ENCODE results near the gene SPINDOC.

Gene SPINDOC

DNA sequence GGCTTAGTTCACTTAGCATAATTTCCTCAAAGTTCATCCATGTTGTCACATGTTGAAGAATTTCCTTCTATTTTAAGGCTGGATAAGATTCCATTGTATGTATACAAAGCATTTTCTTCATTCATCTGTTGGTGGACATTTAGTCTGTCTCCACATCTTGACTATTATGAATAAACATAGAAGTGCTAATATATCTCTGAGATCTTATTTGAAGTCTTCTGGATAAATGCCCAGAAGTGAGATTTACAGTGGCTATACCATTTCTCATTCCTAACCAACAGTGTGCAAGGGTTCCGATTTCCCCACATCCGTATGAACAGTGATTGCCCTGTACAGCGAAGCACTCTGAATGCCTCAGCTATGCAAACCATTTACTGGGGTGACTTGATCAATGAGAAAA is 38.1 kb upstream of the SPINDOC start:
- no peak overlapping the region for H3K4me3 ChIP-seq (ENCODE audit: low read length)
- peak; percentile 60 for DNase-seq (ENCODE audit: low read depth)
- TF ChIP-seq, protein P1, sequence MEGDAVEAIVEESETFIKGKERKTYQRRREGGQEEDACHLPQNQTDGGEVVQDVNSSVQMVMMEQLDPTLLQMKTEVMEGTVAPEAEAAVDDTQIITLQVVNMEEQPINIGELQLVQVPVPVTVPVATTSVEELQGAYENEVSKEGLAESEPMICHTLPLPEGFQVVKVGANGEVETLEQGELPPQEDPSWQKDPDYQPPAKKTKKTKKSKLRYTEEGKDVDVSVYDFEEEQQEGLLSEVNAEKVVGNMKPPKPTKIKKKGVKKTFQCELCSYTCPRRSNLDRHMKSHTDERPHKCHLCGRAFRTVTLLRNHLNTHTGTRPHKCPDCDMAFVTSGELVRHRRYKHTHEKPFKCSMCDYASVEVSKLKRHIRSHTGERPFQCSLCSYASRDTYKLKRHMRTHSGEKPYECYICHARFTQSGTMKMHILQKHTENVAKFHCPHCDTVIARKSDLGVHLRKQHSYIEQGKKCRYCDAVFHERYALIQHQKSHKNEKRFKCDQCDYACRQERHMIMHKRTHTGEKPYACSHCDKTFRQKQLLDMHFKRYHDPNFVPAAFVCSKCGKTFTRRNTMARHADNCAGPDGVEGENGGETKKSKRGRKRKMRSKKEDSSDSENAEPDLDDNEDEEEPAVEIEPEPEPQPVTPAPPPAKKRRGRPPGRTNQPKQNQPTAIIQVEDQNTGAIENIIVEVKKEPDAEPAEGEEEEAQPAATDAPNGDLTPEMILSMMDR (conservative IDR thresholded peaks at IDR 0.05; ENCODE audit: low read depth, low read length) = no peak

DNA sequence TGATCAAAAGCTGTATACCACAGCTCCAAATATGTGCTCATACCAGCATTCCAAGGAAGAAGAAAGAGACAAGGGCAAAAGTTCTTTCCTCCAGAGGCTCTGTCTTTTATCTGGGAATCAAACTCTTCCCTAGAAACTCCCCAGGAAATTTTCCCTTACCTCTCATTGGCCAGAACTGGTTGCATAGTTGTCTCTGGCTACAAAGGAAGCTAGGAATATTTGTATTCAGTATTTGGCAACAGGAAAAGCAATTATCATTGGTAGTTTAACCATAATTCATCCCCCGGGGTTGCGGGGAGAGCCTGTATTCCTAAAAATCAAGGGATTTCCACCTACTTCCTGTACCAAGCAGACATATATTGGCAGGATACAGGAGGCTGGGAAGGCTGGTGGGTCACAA is 34.2 kb upstream of the SPINDOC start:
- no peak overlapping the region for H3K4me3 ChIP-seq (ENCODE audit: low read length)
- no peak for DNase-seq (ENCODE audit: low read depth)
- TF ChIP-seq, protein P1 (conservative IDR thresholded peaks at IDR 0.05; ENCODE audit: low read depth, low read length) = no peak

DNA sequence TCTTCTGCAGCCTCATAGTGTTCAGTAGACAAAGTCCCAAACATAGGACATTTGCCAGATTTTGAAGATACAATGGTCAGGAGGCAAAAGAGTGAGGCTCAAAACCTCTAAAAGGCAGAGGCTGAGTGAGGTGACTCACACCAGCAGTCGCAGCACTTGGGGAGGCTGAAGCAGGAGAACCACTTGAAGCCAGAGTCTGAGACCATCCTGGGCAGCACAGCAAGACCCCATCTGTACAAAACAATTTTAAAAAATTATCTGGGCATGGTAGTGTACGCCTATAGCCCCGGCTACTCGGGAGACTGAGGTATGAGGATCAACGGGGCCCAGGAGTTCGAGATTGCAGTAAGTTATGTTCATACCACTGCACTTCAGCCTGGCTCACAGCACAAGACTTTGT is 30.5 kb upstream of the SPINDOC start:
- TF ChIP-seq, protein P1 (conservative IDR thresholded peaks at IDR 0.05; ENCODE audit: low read depth, low read length) = no peak
- DNase-seq (ENCODE audit: low read depth) = no peak

DNA sequence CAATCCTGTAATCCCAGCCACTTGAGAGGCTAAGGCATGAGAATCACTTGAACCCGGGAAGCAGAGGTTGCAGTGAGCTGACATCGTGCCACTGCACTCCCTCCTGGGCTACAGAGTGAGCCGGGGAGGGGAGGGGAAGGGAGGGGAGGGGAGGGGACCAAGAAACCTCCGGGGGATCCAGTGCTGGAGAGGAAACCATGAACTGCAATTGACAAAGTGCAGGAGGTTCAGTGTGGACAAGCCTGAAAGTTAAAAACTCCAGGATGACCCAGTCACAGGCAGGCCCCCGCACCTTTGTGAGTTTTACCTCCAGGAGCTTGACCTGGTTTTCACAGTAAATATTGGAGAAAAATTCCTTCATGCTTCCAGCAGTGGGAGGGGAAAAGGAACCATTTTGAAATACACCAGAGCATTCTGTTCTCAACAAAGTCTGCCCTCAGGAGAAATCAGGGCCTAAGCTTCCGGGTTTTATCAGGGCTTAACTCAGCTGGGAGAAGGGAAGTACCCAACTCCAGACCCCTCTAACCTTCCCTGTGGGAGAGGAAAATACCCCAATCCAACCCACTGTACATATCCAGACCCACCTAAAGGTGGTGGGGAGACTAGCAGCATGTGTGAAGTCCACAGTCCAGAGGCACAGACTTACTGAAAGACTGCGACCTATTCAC is 29.2 kb upstream of the SPINDOC start:
- no peak overlapping the region for H3K4me3 ChIP-seq (ENCODE audit: low read length)
- no peak for DNase-seq (ENCODE audit: low read depth)
- TF ChIP-seq, protein P1 (conservative IDR thresholded peaks at IDR 0.05; ENCODE audit: low read depth, low read length) = no peak

More for the DNA sequence above, 30.5 kb upstream of the SPINDOC start:
- no peak overlapping the region for H3K4me3 ChIP-seq (ENCODE audit: low read length)

DNA sequence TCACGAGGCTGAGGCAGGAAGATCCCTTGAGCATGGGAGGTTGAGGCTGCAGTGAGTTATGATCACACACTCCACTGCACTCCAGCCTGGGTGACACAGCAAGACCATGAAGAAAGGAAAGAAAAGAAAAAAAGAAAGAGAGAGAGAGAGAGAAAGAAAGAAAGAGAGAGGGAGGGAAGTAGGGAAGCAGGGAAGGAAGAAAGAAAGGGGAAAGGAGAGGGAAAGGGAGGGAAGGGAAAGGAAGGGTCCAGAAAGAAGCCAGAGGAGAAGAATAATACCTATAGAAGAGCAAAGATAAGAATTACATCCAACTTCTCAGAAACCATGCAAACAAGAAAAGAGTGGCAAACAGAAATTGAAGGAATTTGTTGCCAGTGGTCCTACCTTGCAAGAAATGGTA is 27.4 kb upstream of the SPINDOC start:
- no peak overlapping the region for H3K4me3 ChIP-seq (ENCODE audit: low read length)
- TF ChIP-seq, protein P1 (conservative IDR thresholded peaks at IDR 0.05; ENCODE audit: low read depth, low read length) = no peak
- no peak for DNase-seq (ENCODE audit: low read depth)

DNA sequence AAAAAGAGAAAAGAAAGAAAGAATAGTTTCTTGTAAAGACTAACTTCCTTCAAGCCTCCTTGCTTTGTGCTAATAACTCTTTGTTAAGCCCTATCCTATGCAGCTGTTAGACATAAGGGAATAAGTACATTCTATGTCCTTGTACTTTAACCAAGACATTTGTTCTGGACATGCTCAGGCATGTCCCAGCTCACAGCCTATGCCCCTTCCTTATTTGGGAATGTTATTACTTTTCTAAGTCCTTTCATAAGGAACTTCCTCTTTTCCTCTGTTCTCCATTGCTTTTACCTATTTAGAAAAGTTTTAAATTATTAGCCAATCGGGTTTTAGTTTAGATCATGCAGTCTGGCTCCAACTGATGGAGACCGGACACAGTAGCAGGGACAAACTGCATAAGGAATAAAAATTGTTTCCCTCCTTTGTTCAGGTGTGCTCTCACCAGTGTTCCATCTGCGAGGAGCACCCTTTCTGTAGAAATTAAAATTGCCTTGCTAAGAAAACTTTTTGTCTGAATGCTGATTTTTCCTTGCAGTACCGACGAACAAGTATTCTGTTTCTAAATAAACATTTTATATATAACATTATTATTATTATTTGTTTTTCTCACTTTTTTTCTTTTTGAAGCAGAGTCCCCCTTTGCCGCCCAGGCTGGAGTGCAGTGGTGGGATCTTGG is 21.6 kb upstream of the SPINDOC start:
- H3K4me3 ChIP-seq (ENCODE audit: low read length) = no peak overlapping the region
- DNase-seq (ENCODE audit: low read depth) = no peak
- TF ChIP-seq, protein P1 (conservative IDR thresholded peaks at IDR 0.05; ENCODE audit: low read depth, low read length) = no peak

DNA sequence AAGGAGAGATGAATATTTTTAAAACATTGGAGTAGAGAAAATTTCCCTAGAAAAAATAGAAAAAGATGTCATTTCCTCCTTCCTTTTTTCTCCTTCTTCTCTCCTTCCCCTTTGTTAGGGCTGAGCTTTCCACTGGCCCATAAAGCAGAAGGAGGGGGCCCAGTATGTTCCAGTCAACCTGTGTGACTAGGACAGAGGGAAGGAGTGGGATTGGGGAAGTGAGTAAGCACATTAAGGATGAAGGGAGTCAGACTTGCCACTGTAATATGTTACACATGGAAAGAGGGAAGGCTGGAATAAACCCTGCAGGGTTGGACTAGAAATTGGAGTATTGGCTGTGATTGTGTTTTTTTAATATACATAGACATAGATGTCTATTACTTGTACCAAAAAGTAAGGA is 20.1 kb upstream of the SPINDOC start:
- H3K4me3 ChIP-seq (ENCODE audit: low read length) = no peak overlapping the region
- TF ChIP-seq, protein P1 (conservative IDR thresholded peaks at IDR 0.05; ENCODE audit: low read depth, low read length) = no peak
- no peak for DNase-seq (ENCODE audit: low read depth)

Data from retinal pigment epithelial cell (primary cell).